Loucy (cell line): ENCODE data around the gene PLIN5.
"Not testable (repeated sequence)": the region's sequence is repeated elsewhere in the genome, so short reads cannot be mapped to it uniquely, and the experiment has no call there.

Source experiments
- H2AFZ ChIP-seq: fragments of 200-600 bp; sonication (generic); 2 replicates; pipeline ENCODE4 v1.6.0; 2016; ENCODE audit warnings: antibody characterized with exemption, mild to moderate bottlenecking, low read length, moderate library complexity
- H3F3A ChIP-seq: fragments of 200-600 bp; 2 replicates; pipeline ENCODE4 v1.6.0; 2016; ENCODE audit warnings: antibody characterized with exemption, low read depth, mild to moderate bottlenecking
- H3K27me3 ChIP-seq: fragments of 200-600 bp; sonication (generic); 2 replicates; pipeline ENCODE4 v1.6.1; 2014; ENCODE audit warnings: low read length, mild to moderate bottlenecking; ENCODE audit not compliant: insufficient read depth, poor library complexity, severe bottlenecking
- H3K36me3 ChIP-seq: fragments of 200-600 bp; sonication (generic); 2 replicates; pipeline ENCODE4 v1.6.1; 2016; ENCODE audit warnings: low read length; ENCODE audit not compliant: insufficient read depth
- H3K4me1 ChIP-seq: fragments of 200-600 bp; sonication (generic); 2 replicates; pipeline ENCODE4 v1.5.1; 2014; ENCODE audit warnings: low read length, mild to moderate bottlenecking; ENCODE audit not compliant: insufficient read depth, poor library complexity, severe bottlenecking
- H3K4me2 ChIP-seq: fragments of 200-600 bp; sonication (generic); 2 replicates; pipeline ENCODE4 v1.6.0; 2014; ENCODE audit warnings: antibody characterized with exemption, low read length, low read depth, mild to moderate bottlenecking; ENCODE audit not compliant: poor library complexity, severe bottlenecking
- H3K4me3 ChIP-seq: fragments of 200-600 bp; sonication (generic); 2 replicates; pipeline ENCODE4 v1.5.1; 2014; ENCODE audit warnings: low read length, mild to moderate bottlenecking, mixed read lengths; ENCODE audit not compliant: poor library complexity, severe bottlenecking
- H3K79me2 ChIP-seq: fragments of 200-600 bp; sonication (generic); 2 replicates; pipeline ENCODE4 v1.6.1; 2014; ENCODE audit warnings: low read length; ENCODE audit not compliant: insufficient read depth
- H3K9ac ChIP-seq: fragments of 200-600 bp; sonication (generic); 2 replicates; pipeline ENCODE4 v1.6.0; 2014; ENCODE audit warnings: mild to moderate bottlenecking, low read depth, low read length, moderate library complexity; ENCODE audit not compliant: poor library complexity, severe bottlenecking
- H3K9me2 ChIP-seq: fragments of 200-600 bp; sonication (generic); replicated peaks from 2 replicates; pipeline ENCODE4 v1.6.1; 2016; ENCODE audit warnings: low read depth, low read length, mixed read lengths
- H3K9me3 ChIP-seq: fragments of 200-600 bp; sonication (generic); 2 replicates; pipeline ENCODE4 v1.6.1; 2014; ENCODE audit warnings: mild to moderate bottlenecking, antibody characterized with exemption, low read length, low read depth; ENCODE audit not compliant: insufficient read depth
- H4K20me1 ChIP-seq: fragments of 200-600 bp; sonication (generic); 2 replicates; pipeline ENCODE4 v1.6.0; 2014; ENCODE audit warnings: antibody characterized with exemption, low read length, mild to moderate bottlenecking; ENCODE audit not compliant: insufficient read depth, poor library complexity, severe bottlenecking
- CTCF ChIP-seq: fragments of 200-600 bp; sonication (generic); conservative IDR thresholded peaks from 2 replicates; pipeline ENCODE4 v1.5.1; 2014; ENCODE audit warnings: mild to moderate bottlenecking, antibody characterized with exemption, low read length
- EZH2phosphoT487 ChIP-seq: fragments of 200-600 bp; IDR thresholded peaks from 2 replicates; pipeline ENCODE4 v1.6.1; 2018; ENCODE audit warnings: antibody characterized with exemption, mild to moderate bottlenecking, moderate library complexity, borderline replicate concordance

PLIN5 gene

GRCh38 chr19:4547303-4548237, 12.5 kb upstream of the PLIN5 start:
- no peaks in the 10 kb centered on the region for H3K9me2 ChIP-seq
- no peaks in the 10 kb centered on the region for H3K4me1 ChIP-seq
- H3K9ac ChIP-seq, result no peak overlapping the region
- no peak overlapping the region for H2AFZ ChIP-seq
- no peaks in the 10 kb centered on the region for H3F3A ChIP-seq
- no peaks in the 10 kb centered on the region for H4K20me1 ChIP-seq
- H3K79me2 ChIP-seq, result no peaks in the 10 kb centered on the region
- H3K4me3 ChIP-seq, result no peak overlapping the region
- no peak overlapping the region for H3K4me2 ChIP-seq
- no peaks in the 10 kb centered on the region for H3K36me3 ChIP-seq
- peak; percentile 43 for TF ChIP-seq CTCF
- no peak for TF ChIP-seq EZH2phosphoT487
- no peaks in the 10 kb centered on the region for H3K27me3 ChIP-seq
- H3K9me3 ChIP-seq, result no peaks in the 10 kb centered on the region

GRCh38 chr19:4543842-4544647, 9.0 kb upstream of the PLIN5 start:
- Histone ChIP-seq H3K9me3 (0 out of 2 replicates have a peak, but pooled peaks cover 3% of the 10 kb centered on the region), H3K9ac (no peak overlapping the region), H3K79me2 (no peaks in the 10 kb centered on the region), H3K36me3 (no peaks in the 10 kb centered on the region), H3K9me2 (no peaks in the 10 kb centered on the region), H3K4me1 (peaks cover 10% of the 10 kb centered on the region), H3K4me2 (no peak overlapping the region), H4K20me1 (no peaks in the 10 kb centered on the region), H3K27me3 (no peaks in the 10 kb centered on the region), H3F3A (no peaks in the 10 kb centered on the region), H2AFZ (no peak overlapping the region), H3K4me3 (no peak overlapping the region)
- no peak for TF ChIP-seq CTCF
- no peak for TF ChIP-seq EZH2phosphoT487

DNA sequence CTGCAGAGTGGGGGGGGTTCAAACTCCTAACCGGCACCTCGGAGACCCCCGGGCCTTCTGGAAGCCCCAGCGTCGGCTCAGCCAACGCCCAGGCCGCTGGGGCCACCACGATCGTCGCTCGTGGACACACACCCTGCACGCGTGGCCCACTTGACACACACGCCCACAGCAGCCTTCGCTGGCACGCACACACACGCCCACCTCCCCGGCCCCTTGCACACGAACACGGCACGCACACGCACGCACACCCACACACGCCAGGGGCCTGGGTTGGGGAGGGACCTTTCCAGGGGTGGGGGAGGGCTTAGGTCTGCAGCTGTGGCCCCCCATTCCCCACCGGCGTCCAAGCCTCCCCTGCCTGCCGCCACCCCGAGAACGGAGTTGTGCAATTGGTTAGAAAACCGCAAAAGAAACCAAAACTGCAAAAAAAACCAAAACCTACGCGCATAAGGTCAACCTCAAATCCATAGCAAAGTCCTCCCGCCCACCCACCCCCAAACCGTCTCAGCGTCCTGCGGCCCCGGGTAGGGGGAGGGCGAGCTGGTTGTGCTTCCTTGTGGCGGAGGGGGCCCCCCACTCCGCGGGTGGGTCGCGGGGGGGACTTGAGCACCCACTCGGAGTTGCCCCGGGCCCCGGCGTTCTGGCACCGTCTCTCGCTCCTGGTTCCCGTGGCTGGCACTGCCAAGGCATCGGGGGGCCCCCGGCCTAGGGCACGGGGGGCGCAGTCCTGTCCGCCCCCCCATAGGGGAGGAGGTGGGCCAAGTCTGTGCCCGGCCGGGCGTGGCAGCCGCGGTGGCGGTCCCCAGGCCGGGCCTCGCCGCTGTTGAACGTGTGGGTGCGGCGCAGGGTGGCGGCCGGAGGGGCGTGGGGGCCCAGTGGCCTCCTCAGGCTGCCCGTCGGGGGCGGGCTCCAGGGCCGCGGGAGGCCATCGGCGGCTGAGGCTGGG, 8.1 kb upstream of the PLIN5 start:
- no peak overlapping the region for H3K4me3 ChIP-seq
- peaks cover 10% of the 10 kb centered on the region for H3K4me1 ChIP-seq
- H2AFZ ChIP-seq, result no peak overlapping the region
- H3K9me3 ChIP-seq, result 0 out of 2 replicates have a peak, but pooled peaks cover 3% of the 10 kb centered on the region
- no peak overlapping the region for H3K4me2 ChIP-seq
- H3K27me3 ChIP-seq, result no peaks in the 10 kb centered on the region
- H3K79me2 ChIP-seq, result no peaks in the 10 kb centered on the region
- H3K36me3 ChIP-seq, result no peaks in the 10 kb centered on the region
- no peak for TF ChIP-seq EZH2phosphoT487
- no peak for TF ChIP-seq CTCF
- H3K9ac ChIP-seq, result no peak overlapping the region
- H3K9me2 ChIP-seq, result no peaks in the 10 kb centered on the region
- H3F3A ChIP-seq, result no peaks in the 10 kb centered on the region
- H4K20me1 ChIP-seq, result no peaks in the 10 kb centered on the region

- H2AFZ ChIP-seq, H3K9ac ChIP-seq, H3K9me3 ChIP-seq, H3K36me3 ChIP-seq, H4K20me1 ChIP-seq, H3K27me3 ChIP-seq, H3K9me2 ChIP-seq, H3K79me2 ChIP-seq, H3K4me2 ChIP-seq, H3K4me3 ChIP-seq, H3F3A ChIP-seq: not testable (repeated sequence)
- peaks cover 10% of the 10 kb centered on the region for H3K4me1 ChIP-seq
Observed at GRCh38 chr19:4541806-4542145, 6.8 kb upstream of the PLIN5 start.
